ENCODE results near the gene PGM1. TPM values are rescaled to one million over a fixed set of nuclear protein-coding genes. Genes with fewer than 3 reads are reported as not detected.

The PGM1 gene
- total and polyA plus RNA-seq, 3 experiments from 2014 or later = 28.3 to 35.1 (median 29.0) TPM

GRCh38 chr1:63683759-63684158 is 90.5 kb downstream of the PGM1 start:
- Mint-ChIP-seq H3K27me3 (peaks cover 5% of the 10 kb centered on the region in 2 donors), H3K4me3 (no peak overlapping the region), H3K9me3 (peaks cover 0 to 5% (median 4%) of the 10 kb centered on the region in 5 donors), H3K4me1 (no peaks in the 10 kb centered on the region), H3K36me3 (no peaks in the 10 kb centered on the region), H3K27ac (peak overlapping the region in 1 of 8 donors; percentile 66)
- Histone ChIP-seq H3K36me3 (ENCODE audit: insufficient read depth, low read length) (no peaks in the 10 kb centered on the region), H3K9me3 (ENCODE audit: low read length) (no peaks in the 10 kb centered on the region), H3K4me1 (ENCODE audit: insufficient read depth, low read length) (no peaks in the 10 kb centered on the region), H3K4me3 (ENCODE audit: low read length) (no peak overlapping the region), H3K27me3 (ENCODE audit: insufficient read depth, low read length, poor library complexity, severe bottlenecking) (no peaks in the 10 kb centered on the region), H3K27ac (ENCODE audit: low read depth, low read length) (no peak overlapping the region)
- CTCF ChIA-PET = no interaction called here
- POLR2A ChIA-PET = no interaction called here
- DNase-seq = no peak

GRCh38 chr1:63686696-63687095 is 93.5 kb downstream of the PGM1 start:
- no peaks in the 10 kb centered on the region for H3K9me3 Mint-ChIP-seq
- ChIA-PET POLR2A (no interaction called here), CTCF (no interaction called here)
- no peaks in the 10 kb centered on the region for H3K36me3 ChIP-seq (ENCODE audit: insufficient read depth, low read length)
- H3K4me1 ChIP-seq (ENCODE audit: insufficient read depth, low read length) = no peaks in the 10 kb centered on the region
- no peak for DNase-seq
- no peaks in the 10 kb centered on the region for H3K27me3 ChIP-seq (ENCODE audit: insufficient read depth, low read length, poor library complexity, severe bottlenecking)
- H3K27ac ChIP-seq (ENCODE audit: low read depth, low read length) = no peak overlapping the region
- no peak overlapping the region for H3K4me3 ChIP-seq (ENCODE audit: low read length)
- no peak overlapping the region for H3K4me3 Mint-ChIP-seq
- H3K27ac Mint-ChIP-seq = no peak overlapping the region
- no peaks in the 10 kb centered on the region for H3K9me3 ChIP-seq (ENCODE audit: low read length)
- no peaks in the 10 kb centered on the region for H3K36me3 Mint-ChIP-seq
- no peaks in the 10 kb centered on the region for H3K4me1 Mint-ChIP-seq
- H3K27me3 Mint-ChIP-seq = peaks cover 5 to 12% of the 10 kb centered on the region in 2 donors

- POLR2A ChIA-PET = no interaction called here
- peaks cover 0 to 4% (median 0%) of the 10 kb centered on the region in 3 donors for H3K4me1 Mint-ChIP-seq
Measured at GRCh38 chr1:63688302-63688890, 95.2 kb downstream of the PGM1 start.

GRCh38 chr1:63690966-63691700 is 97.9 kb downstream of the PGM1 start:
- H3K4me1 ChIP-seq (ENCODE audit: insufficient read depth, low read length) = no peaks in the 10 kb centered on the region
- H3K4me3 Mint-ChIP-seq = no peak overlapping the region
- H3K27me3 ChIP-seq (ENCODE audit: insufficient read depth, low read length, poor library complexity, severe bottlenecking) = no peaks in the 10 kb centered on the region
- DNase-seq = no peak
- CTCF ChIA-PET = interaction anchor here (1.3 to 1.6 kb wide), 2 partner anchors 26 to 556 kb away, joined by 3 read pairs; no protein-coding TSS in a partner anchor
- no peaks in the 10 kb centered on the region for H3K9me3 ChIP-seq (ENCODE audit: low read length)
- H3K27me3 Mint-ChIP-seq = peaks cover 5 to 9% of the 10 kb centered on the region in 2 donors
- H3K9me3 Mint-ChIP-seq = no peaks in the 10 kb centered on the region
- no peaks in the 10 kb centered on the region for H3K36me3 Mint-ChIP-seq
- H3K4me1 Mint-ChIP-seq = peaks cover 0 to 4% (median 0%) of the 10 kb centered on the region in 3 donors
- H3K4me3 ChIP-seq (ENCODE audit: low read length) = no peak overlapping the region
- POLR2A ChIA-PET = interaction anchor here (0.6 kb wide), 1 partner anchor 43 kb away, joined by 3 read pairs; no protein-coding TSS in a partner anchor
- H3K27ac ChIP-seq (ENCODE audit: low read depth, low read length) = no peak overlapping the region
- H3K36me3 ChIP-seq (ENCODE audit: insufficient read depth, low read length) = no peaks in the 10 kb centered on the region
- H3K27ac Mint-ChIP-seq = no peak overlapping the region

More at GRCh38 chr1:63688302-63688890, 95.2 kb downstream of the PGM1 start:
- H3K27me3 ChIP-seq (ENCODE audit: insufficient read depth, low read length, poor library complexity, severe bottlenecking) = no peaks in the 10 kb centered on the region
- H3K9me3 Mint-ChIP-seq = no peaks in the 10 kb centered on the region
- peak overlapping the region in 1 of 8 donors; percentile 78 for H3K27ac Mint-ChIP-seq
- no peaks in the 10 kb centered on the region for H3K36me3 ChIP-seq (ENCODE audit: insufficient read depth, low read length)
- H3K4me3 Mint-ChIP-seq = no peak overlapping the region
- peaks cover 5 to 11% of the 10 kb centered on the region in 2 donors for H3K27me3 Mint-ChIP-seq
- H3K4me1 ChIP-seq (ENCODE audit: insufficient read depth, low read length) = no peaks in the 10 kb centered on the region
- no peak overlapping the region for H3K27ac ChIP-seq (ENCODE audit: low read depth, low read length)
- no peak overlapping the region for H3K4me3 ChIP-seq (ENCODE audit: low read length)
- CTCF ChIA-PET = no interaction called here
- no peaks in the 10 kb centered on the region for H3K9me3 ChIP-seq (ENCODE audit: low read length)
- no peak for DNase-seq
- H3K36me3 Mint-ChIP-seq = no peaks in the 10 kb centered on the region

- ChIA-PET CTCF (interaction anchor here (0.6 to 1.6 kb wide), 3 partner anchors 26 to 555 kb away, joined by 3 read pairs; no protein-coding TSS in a partner anchor), POLR2A (no interaction called here)
- Mint-ChIP-seq H3K27ac (no peak overlapping the region), H3K36me3 (no peaks in the 10 kb centered on the region), H3K27me3 (peaks cover 5 to 10% of the 10 kb centered on the region in 2 donors), H3K4me3 (no peak overlapping the region), H3K4me1 (peaks cover 0 to 4% (median 0%) of the 10 kb centered on the region in 3 donors), H3K9me3 (no peaks in the 10 kb centered on the region)
- Histone ChIP-seq H3K36me3 (ENCODE audit: insufficient read depth, low read length) (no peaks in the 10 kb centered on the region), H3K4me1 (ENCODE audit: insufficient read depth, low read length) (no peaks in the 10 kb centered on the region), H3K4me3 (ENCODE audit: low read length) (no peak overlapping the region), H3K9me3 (ENCODE audit: low read length) (no peaks in the 10 kb centered on the region), H3K27me3 (ENCODE audit: insufficient read depth, low read length, poor library complexity, severe bottlenecking) (no peaks in the 10 kb centered on the region), H3K27ac (ENCODE audit: low read depth, low read length) (no peak overlapping the region)
- peak in 1 of 5 donors; percentile 16 for DNase-seq
Measured at GRCh38 chr1:63691701-63692425, 98.7 kb downstream of the PGM1 start.

GRCh38 chr1:63693944-63694571 is 100.8 kb downstream of the PGM1 start:
- Histone ChIP-seq H3K27me3 (ENCODE audit: insufficient read depth, low read length, poor library complexity, severe bottlenecking) (no peaks in the 10 kb centered on the region), H3K4me1 (ENCODE audit: insufficient read depth, low read length) (no peaks in the 10 kb centered on the region), H3K9me3 (ENCODE audit: low read length) (no peaks in the 10 kb centered on the region), H3K27ac (ENCODE audit: low read depth, low read length) (no peak overlapping the region), H3K36me3 (ENCODE audit: insufficient read depth, low read length) (no peaks in the 10 kb centered on the region), H3K4me3 (ENCODE audit: low read length) (no peak overlapping the region)
- H3K27ac Mint-ChIP-seq = peak overlapping the region in 1 of 8 donors; percentile 89
- no peak overlapping the region for H3K4me3 Mint-ChIP-seq
- no peaks in the 10 kb centered on the region for H3K36me3 Mint-ChIP-seq
- peaks cover 0 to 4% (median 0%) of the 10 kb centered on the region in 3 donors for H3K4me1 Mint-ChIP-seq
- DNase-seq = no peak
- peaks cover 5 to 17% of the 10 kb centered on the region in 2 donors for H3K27me3 Mint-ChIP-seq
- POLR2A ChIA-PET = no interaction called here
- CTCF ChIA-PET = no interaction called here
- H3K9me3 Mint-ChIP-seq = no peaks in the 10 kb centered on the region

- Mint-ChIP-seq H3K36me3 (no peaks in the 10 kb centered on the region), H3K4me1 (no peaks in the 10 kb centered on the region), H3K9me3 (no peaks in the 10 kb centered on the region), H3K27ac (peak overlapping the region in 1 of 8 donors; percentile 90), H3K4me3 (no peak overlapping the region), H3K27me3 (peaks cover 12% of the 10 kb centered on the region in 2 donors)
- Histone ChIP-seq H3K9me3 (ENCODE audit: low read length) (no peaks in the 10 kb centered on the region), H3K4me1 (ENCODE audit: insufficient read depth, low read length) (no peaks in the 10 kb centered on the region), H3K27me3 (ENCODE audit: insufficient read depth, low read length, poor library complexity, severe bottlenecking) (no peaks in the 10 kb centered on the region), H3K36me3 (ENCODE audit: insufficient read depth, low read length) (no peaks in the 10 kb centered on the region), H3K27ac (ENCODE audit: low read depth, low read length) (no peak overlapping the region), H3K4me3 (ENCODE audit: low read length) (no peak overlapping the region)
- ChIA-PET POLR2A (no interaction called here), CTCF (no interaction called here)
- no peak for DNase-seq
Measured at GRCh38 chr1:63698001-63698838, 105.0 kb downstream of the PGM1 start.
